HL-60/S4 treated with phorbol 12-myristate 13-acetate at 8.2 ng/mL for 4 days and 3 days (cell line): ENCODE data around the gene PDK4.
"Not testable (repeated sequence)": the region's sequence is repeated elsewhere in the genome, so short reads cannot be mapped to it uniquely, and the experiment has no call there.

Source experiments
- in situ Hi-C: fragments of 300-500 bp; cut with MboI; formaldehyde crosslinking; loops from 2 replicates; pipeline ENCODE4 v1.15.0; 2022; ENCODE audit warnings: low sequenced_read_pairs

Gene PDK4

GRCh38 chr7:95578299-95578855 is 17.9 kb downstream of the PDK4 start:
- in situ Hi-C loops = no loop called here

GRCh38 chr7:95577137-95577536 is 19.2 kb downstream of the PDK4 start:
- in situ Hi-C loops = no loop called here

- in situ Hi-C loops = no loop called here
Observed at GRCh38 chr7:95569720-95570119, 26.6 kb downstream of the PDK4 start.

GRCh38 chr7:95560674-95561073 is 35.6 kb downstream of the PDK4 start:
- in situ Hi-C loops = no loop called here

GRCh38 chr7:95558864-95559263 is 37.5 kb downstream of the PDK4 start:
- in situ Hi-C loops = no loop called here

GRCh38 chr7:95556777-95557176 is 39.5 kb downstream of the PDK4 start:
- in situ Hi-C loops = no loop called here

- in situ Hi-C loops = no loop called here
Observed at GRCh38 chr7:95553939-95554338, 42.4 kb downstream of the PDK4 start.

- in situ Hi-C loops = not testable (repeated sequence)
Observed at GRCh38 chr7:95552010-95552926, 44.0 kb downstream of the PDK4 start.

- in situ Hi-C loops = no loop called here
Observed at GRCh38 chr7:95550546-95550945, 45.8 kb downstream of the PDK4 start.

- in situ Hi-C loops = no loop called here
Observed at GRCh38 chr7:95549818-95550529, 46.3 kb downstream of the PDK4 start.

GRCh38 chr7:95547361-95548348 is 48.7 kb downstream of the PDK4 start:
- in situ Hi-C loops = no loop called here

GRCh38 chr7:95546647-95547046 is 49.7 kb downstream of the PDK4 start:
- in situ Hi-C loops = no loop called here

GRCh38 chr7:95545673-95546072 is 50.6 kb downstream of the PDK4 start:
- in situ Hi-C loops = no loop called here

GRCh38 chr7:95545007-95545615 is 51.2 kb downstream of the PDK4 start:
- in situ Hi-C loops = no loop called here

- in situ Hi-C loops = no loop called here
Observed at GRCh38 chr7:95544171-95544570, 52.1 kb downstream of the PDK4 start.

GRCh38 chr7:95543312-95543711 is 53.0 kb downstream of the PDK4 start:
- in situ Hi-C loops = no loop called here

GRCh38 chr7:95540366-95540765 is 56.0 kb downstream of the PDK4 start:
- in situ Hi-C loops = no loop called here

GRCh38 chr7:95539426-95539825 is 56.9 kb downstream of the PDK4 start:
- in situ Hi-C loops = no loop called here

GRCh38 chr7:95537468-95537867 is 58.8 kb downstream of the PDK4 start:
- in situ Hi-C loops = no loop called here

GRCh38 chr7:95536656-95537311 is 59.5 kb downstream of the PDK4 start:
- in situ Hi-C loops = no loop called here
